Neural progenitor cell (in vitro differentiated cells): Measurements from ENCODE around the gene USP34.
"Not testable (repeated sequence)": the region's sequence is repeated elsewhere in the genome, so short reads cannot be mapped to it uniquely, and the experiment has no call there.

Source experiments
- CTCF ChIP-seq: fragments of 200-600 bp; sonication (generic); IDR thresholded peaks from 2 replicates; pipeline ENCODE4 v1.5.1; 2017; ENCODE audit warnings: antibody characterized with exemption, mild to moderate bottlenecking
- EZH2 ChIP-seq: fragments of 200-600 bp; sonication (generic); IDR thresholded peaks from 2 replicates; pipeline ENCODE4 v1.6.1; 2017; ENCODE audit warnings: antibody characterized with exemption, mild to moderate bottlenecking, moderate library complexity
- EZH2phosphoT487 ChIP-seq: fragments of 200-600 bp; sonication (generic); IDR thresholded peaks from 2 replicates; pipeline ENCODE4 v1.6.1; 2017; ENCODE audit warnings: antibody characterized with exemption

GRCh38 chr2:61468231-61468630 is 2.7 kb downstream of the USP34 start:
- TF ChIP-seq CTCF, EZH2, EZH2phosphoT487: not testable (repeated sequence)
